H54 (cell line): ENCODE measurements around the gene PGAP6.
A peak's percentile ranks its signal among the peaks of the same experiment; 100 is the strongest.
"Not testable (repeated sequence)": the region's sequence is repeated elsewhere in the genome, so short reads cannot be mapped to it uniquely, and the experiment has no call there.

Experiments
- DNase-seq: peaks from one replicate; pipeline ENCODE4 v3.0.0; 2011; ENCODE audit warnings: low spot score, mixed read lengths; ENCODE audit not compliant: insufficient read length
- FAIRE-seq: peaks from 3 replicates; lab custom pipeline; 2011; peaks lifted over from hg19 to GRCh38; lab: Jason Lieb, UNC
- POLR2A ChIP-seq: IDR thresholded peaks from 2 replicates; pipeline ENCODE4 v1.6.1; 2011; ENCODE audit warnings: low read depth, mild to moderate bottlenecking, low read length

The PGAP6 gene

GRCh38 chr16:397736-398332, 16.1 kb upstream of the PGAP6 start:
- no peak for TF ChIP-seq POLR2A
- FAIRE-seq (no peak), DNase-seq (no peak)

GRCh38 chr16:397135-397661, 15.4 kb upstream of the PGAP6 start, which contains the start of gene NME4:
Gene NME4, plus strand, starts transcription at chr16:397199. Its CDS starts 24 bp downstream, at chr16:397223.
- DNase-seq (peak; percentile 59), FAIRE-seq (no peak)
- peak; percentile 24; the same call in 1 of the 2 replicates for TF ChIP-seq POLR2A

- FAIRE-seq (no peak), DNase-seq (peak; percentile 74)
- no peak for TF ChIP-seq POLR2A
Measured at GRCh38 chr16:396605-397004, 14.8 kb upstream of the PGAP6 start.

GRCh38 chr16:396199-396598, 14.4 kb upstream of the PGAP6 start:
- DNase-seq (no peak), FAIRE-seq (no peak)
- no peak for TF ChIP-seq POLR2A

GRCh38 chr16:392450-393030, 10.8 kb upstream of the PGAP6 start:
- no peak for TF ChIP-seq POLR2A
- FAIRE-seq (no peak), DNase-seq (no peak)

GRCh38 chr16:391885-392335, 10.1 kb upstream of the PGAP6 start:
- TF ChIP-seq POLR2A, result no peak
- DNase-seq (peak; percentile 80), FAIRE-seq (no peak)

GRCh38 chr16:389352-389751, 7.6 kb upstream of the PGAP6 start:
- FAIRE-seq, result no peak
- no peak for TF ChIP-seq POLR2A
- DNase-seq, result no peak

- DNase-seq, FAIRE-seq: not testable (repeated sequence)
Measured at GRCh38 chr16:387761-388666, 6.2 kb upstream of the PGAP6 start.

GRCh38 chr16:386641-387156, 4.9 kb upstream of the PGAP6 start:
- no peak for TF ChIP-seq POLR2A
- no peak for DNase-seq
- no peak for FAIRE-seq

- DNase-seq (no peak), FAIRE-seq (no peak)
- no peak for TF ChIP-seq POLR2A
Measured at GRCh38 chr16:383326-384051, 1.7 kb upstream of the PGAP6 start.

GRCh38 chr16:381012-381788, 578 bp downstream of the PGAP6 start:
- TF ChIP-seq POLR2A, result no peak
- DNase-seq, result no peak
- FAIRE-seq, result no peak

GRCh38 chr16:380762-381011, 1.1 kb downstream of the PGAP6 start:
- no peak for TF ChIP-seq POLR2A
- DNase-seq (no peak), FAIRE-seq (no peak)
